Measurements from ENCODE around the gene NOA1. TPM values are rescaled to one million over a fixed set of nuclear protein-coding genes. Genes with fewer than 3 reads are reported as not detected.

The NOA1 gene
- total and polyA plus RNA-seq, 2 donors from 2014 or later: 8.7 to 14.2 TPM

DNA sequence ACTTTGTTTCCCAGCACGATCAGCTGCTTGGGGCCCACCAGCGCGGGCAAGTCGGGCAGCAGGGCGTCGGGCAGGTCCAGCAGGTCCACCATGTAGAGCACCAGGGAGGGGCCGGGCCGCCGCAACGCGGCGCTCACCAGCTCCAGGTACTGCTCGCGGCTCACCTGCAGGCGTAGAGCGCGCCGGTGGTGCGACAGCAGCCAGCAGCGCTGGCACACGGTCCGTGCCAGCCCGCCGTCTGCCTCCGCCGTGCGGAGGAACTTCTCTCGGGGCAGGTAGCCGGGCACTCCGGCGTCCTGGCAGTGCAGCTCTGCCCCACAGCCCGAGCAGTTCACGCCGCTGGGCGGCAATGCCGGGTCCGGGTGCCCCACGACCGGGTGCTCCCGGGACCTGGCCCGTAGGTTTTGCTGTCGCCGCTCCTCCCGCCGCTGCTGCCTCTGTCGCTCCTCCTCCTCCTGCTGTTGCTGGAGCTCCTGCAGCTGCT lies 527 bp downstream of the NOA1 start:
- Histone ChIP-seq H3K9ac (ENCODE audit: low read length in 3 of 3) (peak overlapping the region; percentile 66 to 91 (median 76)), H3K4me1 (ENCODE audit: control insufficient read depth in 2 of 3, insufficient read depth in 2 of 3, low read depth in 1 of 3, low read length in 3 of 3) (peaks cover 0 to 12% (median 0%) of the 10 kb centered on the region in 3 donors)

DNA sequence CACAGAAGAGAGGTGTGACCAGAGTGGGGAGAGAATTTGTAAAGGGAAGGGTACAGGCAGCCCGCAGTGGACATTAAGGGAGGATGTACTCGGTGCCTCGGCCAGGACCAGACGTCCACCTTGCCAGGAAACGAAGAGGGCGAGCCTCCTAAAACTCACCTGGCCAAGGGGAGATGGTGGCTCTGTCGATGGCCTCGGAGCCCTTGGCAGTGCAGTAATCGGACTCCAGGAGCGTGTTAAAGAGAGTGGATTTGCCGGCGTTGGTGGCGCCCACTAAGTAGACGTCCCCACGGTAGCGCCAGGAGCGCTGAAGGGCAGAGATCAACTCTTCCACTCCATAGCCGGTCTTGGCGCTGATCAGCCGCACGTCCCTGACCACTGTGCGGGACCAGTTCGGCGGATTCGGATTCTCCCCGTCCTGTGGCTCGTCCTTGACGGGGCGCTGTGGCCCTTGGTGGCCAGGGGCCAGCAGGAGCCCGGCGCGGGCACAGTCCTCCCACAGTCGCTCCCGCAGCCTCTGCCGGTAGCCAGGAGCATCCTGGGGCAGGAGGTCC lies 1.0 kb downstream of the NOA1 start:
- peak overlapping the region in 1 of 2 donors; percentile 82 for H3K27ac ChIP-seq (ENCODE audit: low read depth in 2 of 2, low read length in 2 of 2)
- intact Hi-C loops (cut with DNase I): no loop called here
- H3K9me3 ChIP-seq (ENCODE audit: control insufficient read depth in 2 of 3, insufficient read depth in 1 of 3, low read length in 3 of 3): peaks cover 0 to 10% (median 0%) of the 10 kb centered on the region in 3 donors
- TF ChIP-seq, protein P1, sequence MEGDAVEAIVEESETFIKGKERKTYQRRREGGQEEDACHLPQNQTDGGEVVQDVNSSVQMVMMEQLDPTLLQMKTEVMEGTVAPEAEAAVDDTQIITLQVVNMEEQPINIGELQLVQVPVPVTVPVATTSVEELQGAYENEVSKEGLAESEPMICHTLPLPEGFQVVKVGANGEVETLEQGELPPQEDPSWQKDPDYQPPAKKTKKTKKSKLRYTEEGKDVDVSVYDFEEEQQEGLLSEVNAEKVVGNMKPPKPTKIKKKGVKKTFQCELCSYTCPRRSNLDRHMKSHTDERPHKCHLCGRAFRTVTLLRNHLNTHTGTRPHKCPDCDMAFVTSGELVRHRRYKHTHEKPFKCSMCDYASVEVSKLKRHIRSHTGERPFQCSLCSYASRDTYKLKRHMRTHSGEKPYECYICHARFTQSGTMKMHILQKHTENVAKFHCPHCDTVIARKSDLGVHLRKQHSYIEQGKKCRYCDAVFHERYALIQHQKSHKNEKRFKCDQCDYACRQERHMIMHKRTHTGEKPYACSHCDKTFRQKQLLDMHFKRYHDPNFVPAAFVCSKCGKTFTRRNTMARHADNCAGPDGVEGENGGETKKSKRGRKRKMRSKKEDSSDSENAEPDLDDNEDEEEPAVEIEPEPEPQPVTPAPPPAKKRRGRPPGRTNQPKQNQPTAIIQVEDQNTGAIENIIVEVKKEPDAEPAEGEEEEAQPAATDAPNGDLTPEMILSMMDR (IDR thresholded peaks at IDR 0.05; ENCODE audit: borderline replicate concordance, extremely low read depth, insufficient read depth): no peak
- DNase-seq (peak in 1 of 5 donors; percentile 32), FAIRE-seq (no peak)
- peak overlapping the region; percentile 84 to 97 (median 92) for H3K4me3 ChIP-seq (ENCODE audit: low read length in 3 of 3)
- H3K36me3 ChIP-seq (ENCODE audit: control insufficient read depth in 2 of 3, insufficient read depth in 3 of 3, low read length in 3 of 3): peaks cover 11 to 20% (median 18%) of the 10 kb centered on the region in 3 donors
- peak overlapping the region; percentile 51 to 91 (median 66) for H3K9ac ChIP-seq (ENCODE audit: low read length in 3 of 3)
- peaks cover 0 to 12% (median 0%) of the 10 kb centered on the region in 3 donors for H3K4me1 ChIP-seq (ENCODE audit: control insufficient read depth in 2 of 3, insufficient read depth in 2 of 3, low read depth in 1 of 3, low read length in 3 of 3)
- no peaks in the 10 kb centered on the region for H3K27me3 ChIP-seq (ENCODE audit: control insufficient read depth, insufficient read depth, low read length)

More for the DNA sequence above, 527 bp downstream of the NOA1 start:
- no peak for FAIRE-seq
- Histone ChIP-seq H3K27ac (ENCODE audit: low read depth in 2 of 2, low read length in 2 of 2) (peak overlapping the region; percentile 71 to 82), H3K9me3 (ENCODE audit: control insufficient read depth in 2 of 3, insufficient read depth in 1 of 3, low read length in 3 of 3) (peaks cover 0 to 10% (median 0%) of the 10 kb centered on the region in 3 donors), H3K36me3 (ENCODE audit: control insufficient read depth in 2 of 3, insufficient read depth in 3 of 3, low read length in 3 of 3) (peaks cover 11 to 20% (median 18%) of the 10 kb centered on the region in 3 donors), H3K27me3 (ENCODE audit: control insufficient read depth, insufficient read depth, low read length) (no peaks in the 10 kb centered on the region), H3K4me3 (ENCODE audit: low read length in 3 of 3) (peak overlapping the region; percentile 84 to 97 (median 92))
- intact Hi-C loops (cut with DNase I): no loop called here
- DNase-seq: peak; percentile 61 to 89 (median 71)
- TF ChIP-seq, protein P1 (IDR thresholded peaks at IDR 0.05; ENCODE audit: borderline replicate concordance, extremely low read depth, insufficient read depth): peak; percentile 6

DNA sequence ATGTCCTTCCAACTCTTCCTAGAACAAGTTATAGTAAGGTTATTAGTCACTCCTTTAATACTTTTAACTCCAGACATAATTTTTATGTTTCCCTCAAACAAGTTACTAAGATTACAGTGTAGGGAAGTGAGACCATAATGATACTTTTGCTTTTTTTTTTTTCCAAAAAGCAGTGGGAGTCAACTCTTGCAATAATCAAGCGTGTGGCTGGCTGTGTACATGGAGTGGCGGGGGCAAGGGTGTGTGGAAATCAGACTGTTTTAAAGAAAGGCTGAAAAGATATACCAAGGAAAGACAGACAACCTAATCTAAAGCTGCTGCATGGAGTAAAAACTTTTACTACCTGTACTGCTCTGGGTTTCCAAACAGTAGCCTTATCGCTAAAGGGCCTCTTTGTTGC lies 4.1 kb downstream of the NOA1 start:
- intact Hi-C loops (cut with DNase I): no loop called here
- H3K36me3 ChIP-seq (ENCODE audit: control insufficient read depth in 2 of 3, insufficient read depth in 3 of 3, low read length in 3 of 3): peaks cover 11 to 24% (median 18%) of the 10 kb centered on the region in 3 donors
- DNase-seq (no peak), FAIRE-seq (no peak)
- TF ChIP-seq, protein P1 (IDR thresholded peaks at IDR 0.05; ENCODE audit: borderline replicate concordance, extremely low read depth, insufficient read depth): no peak
- peaks cover 0 to 10% (median 0%) of the 10 kb centered on the region in 3 donors for H3K9me3 ChIP-seq (ENCODE audit: control insufficient read depth in 2 of 3, insufficient read depth in 1 of 3, low read length in 3 of 3)
- H3K9ac ChIP-seq (ENCODE audit: low read length in 3 of 3): no peak overlapping the region
- peaks cover 0 to 8% (median 0%) of the 10 kb centered on the region in 3 donors for H3K4me1 ChIP-seq (ENCODE audit: control insufficient read depth in 2 of 3, insufficient read depth in 2 of 3, low read depth in 1 of 3, low read length in 3 of 3)
- no peak overlapping the region for H3K4me3 ChIP-seq (ENCODE audit: low read length in 3 of 3)
- no peak overlapping the region for H3K27ac ChIP-seq (ENCODE audit: low read depth in 2 of 2, low read length in 2 of 2)
- no peaks in the 10 kb centered on the region for H3K27me3 ChIP-seq (ENCODE audit: control insufficient read depth, insufficient read depth, low read length)
